Measurements from ENCODE around the gene WDR86.

- TF ChIP-seq TARDBP (IDR thresholded peaks at IDR 0.05) (no peak), FOXM1 (IDR thresholded peaks at IDR 0.05; ENCODE audit: borderline replicate concordance) (no peak), FOXA1 (IDR thresholded peaks at IDR 0.05) (no peak), PKNOX1 (IDR thresholded peaks at IDR 0.05) (no peak), SUZ12 (IDR thresholded peaks at IDR 0.05) (no peak), ARNT (IDR thresholded peaks at IDR 0.05) (no peak)
Observed at GRCh38 chr7:151416112-151416940, 6.5 kb upstream of the WDR86 start.

All from HEK293T (cell line).